ENCODE data around the gene RPN1. TPM values are rescaled to one million over a fixed set of nuclear protein-coding genes. Genes with fewer than 3 reads are reported as not detected.

RPN1 gene
- total and polyA plus RNA-seq, 11 donors: 55.4 to 290 (median 119) TPM

DNA sequence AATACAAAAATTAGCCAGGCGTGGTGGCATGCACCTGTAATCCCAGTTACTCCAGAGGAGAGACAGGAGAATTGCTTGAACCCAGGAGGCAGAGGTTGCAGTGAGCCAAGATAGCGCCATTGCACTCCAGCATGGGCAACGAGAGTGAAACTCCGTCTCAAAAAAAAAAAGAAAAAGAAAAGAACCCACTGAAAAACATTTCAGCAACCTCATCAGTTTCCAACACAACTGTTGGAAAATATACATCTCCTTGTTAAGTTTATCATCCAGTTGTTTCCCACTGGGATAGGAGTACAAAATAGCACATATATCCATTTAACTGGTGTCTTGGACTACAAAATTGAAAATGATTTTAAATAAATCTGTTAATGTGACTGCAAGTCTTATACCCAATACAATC, 2.2 kb downstream of the RPN1 start:
- Histone ChIP-seq H3K9me3 (peaks cover 0 to 5% (median 0%) of the 10 kb centered on the region in 12 donors), H3K27ac (no peak overlapping the region), H3K27me3 (no peaks in the 10 kb centered on the region), H3K4me3 (peak overlapping the region in 6 of 12 donors; percentile 81 to 100 (median 92)), H3K36me3 (peaks cover 0 to 19% (median 14%) of the 10 kb centered on the region in 9 donors), H3K4me1 (peaks cover 5 to 36% (median 18%) of the 10 kb centered on the region in 12 donors)
- intact Hi-C loops (cut with DNase I): no loop called here
- WGBS, 4 donors: 59 to 78% (median 72%) methylated on average over 4 of the region's 4 CpGs
- ATAC-seq (no peak), DNase-seq (no peak)
- no peak for TF ChIP-seq POLR2A (IDR thresholded peaks at IDR 0.05)
- TF ChIP-seq, protein P1, sequence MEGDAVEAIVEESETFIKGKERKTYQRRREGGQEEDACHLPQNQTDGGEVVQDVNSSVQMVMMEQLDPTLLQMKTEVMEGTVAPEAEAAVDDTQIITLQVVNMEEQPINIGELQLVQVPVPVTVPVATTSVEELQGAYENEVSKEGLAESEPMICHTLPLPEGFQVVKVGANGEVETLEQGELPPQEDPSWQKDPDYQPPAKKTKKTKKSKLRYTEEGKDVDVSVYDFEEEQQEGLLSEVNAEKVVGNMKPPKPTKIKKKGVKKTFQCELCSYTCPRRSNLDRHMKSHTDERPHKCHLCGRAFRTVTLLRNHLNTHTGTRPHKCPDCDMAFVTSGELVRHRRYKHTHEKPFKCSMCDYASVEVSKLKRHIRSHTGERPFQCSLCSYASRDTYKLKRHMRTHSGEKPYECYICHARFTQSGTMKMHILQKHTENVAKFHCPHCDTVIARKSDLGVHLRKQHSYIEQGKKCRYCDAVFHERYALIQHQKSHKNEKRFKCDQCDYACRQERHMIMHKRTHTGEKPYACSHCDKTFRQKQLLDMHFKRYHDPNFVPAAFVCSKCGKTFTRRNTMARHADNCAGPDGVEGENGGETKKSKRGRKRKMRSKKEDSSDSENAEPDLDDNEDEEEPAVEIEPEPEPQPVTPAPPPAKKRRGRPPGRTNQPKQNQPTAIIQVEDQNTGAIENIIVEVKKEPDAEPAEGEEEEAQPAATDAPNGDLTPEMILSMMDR (IDR thresholded peaks at IDR 0.05): no peak

DNA sequence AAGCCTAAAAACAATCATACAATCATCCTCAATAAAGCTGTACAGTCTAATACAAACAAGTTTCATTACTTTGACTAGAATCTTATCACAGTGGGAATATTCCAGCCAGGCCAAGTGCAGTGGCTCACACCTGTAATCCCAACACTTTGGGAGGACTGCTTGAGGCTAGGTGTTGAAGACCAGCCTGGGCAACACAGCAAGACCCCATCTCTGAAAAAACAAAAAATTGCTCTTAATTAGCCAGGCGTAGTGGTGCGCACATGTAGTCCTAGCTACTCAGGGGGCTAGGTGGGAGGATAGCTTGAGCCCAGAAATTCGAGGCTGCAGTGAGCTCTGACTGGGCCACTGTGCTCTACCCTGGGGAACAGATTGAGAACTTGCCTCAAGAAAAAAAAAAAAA, 3.3 kb downstream of the RPN1 start:
- Histone ChIP-seq H3K36me3 (peaks cover 0 to 30% (median 25%) of the 10 kb centered on the region in 9 donors), H3K9me3 (peaks cover 0 to 5% (median 0%) of the 10 kb centered on the region in 12 donors), H3K27me3 (no peaks in the 10 kb centered on the region), H3K4me1 (peaks cover 5 to 36% (median 18%) of the 10 kb centered on the region in 12 donors), H3K27ac (no peak overlapping the region), H3K4me3 (no peak overlapping the region)
- TF ChIP-seq POLR2A (IDR thresholded peaks at IDR 0.05): no peak
- TF ChIP-seq, protein P1 (IDR thresholded peaks at IDR 0.05): no peak
- ATAC-seq (no peak), DNase-seq (no peak)
- WGBS, 4 donors: 83 to 91% (median 86%) methylated on average over 3 of the region's 3 CpGs
- intact Hi-C loops (cut with DNase I): no loop called here

DNA sequence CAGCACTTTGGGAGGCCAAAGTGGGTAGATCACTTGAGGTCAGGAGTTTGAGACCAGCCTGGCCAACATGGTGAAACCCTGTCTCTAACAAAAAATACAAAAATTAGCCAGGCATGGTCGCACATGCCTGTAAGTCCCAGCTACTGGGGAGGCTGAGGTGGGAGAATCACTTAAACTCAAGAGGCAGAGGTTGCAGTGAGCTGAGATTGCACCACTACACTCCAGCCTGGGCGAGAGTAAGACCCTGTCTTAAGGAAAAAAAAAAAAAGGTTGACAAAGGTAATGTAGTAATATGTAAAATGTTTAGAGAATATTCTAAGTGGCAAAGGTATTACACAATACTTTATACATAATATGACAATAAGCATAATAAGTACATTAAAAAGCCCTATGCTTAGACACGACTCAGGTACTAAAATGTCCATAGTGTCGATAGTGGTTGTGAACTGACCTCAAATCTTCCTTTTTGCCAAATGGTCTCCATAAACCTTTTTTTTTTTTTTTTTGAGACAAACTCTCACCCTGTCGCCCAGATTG, 16.5 kb downstream of the RPN1 start:
- 93 to 95% (median 93%) methylated on average over 5 of the region's 5 CpGs for WGBS, 4 donors
- TF ChIP-seq, protein P1 (IDR thresholded peaks at IDR 0.05): no peak
- TF ChIP-seq POLR2A (IDR thresholded peaks at IDR 0.05): no peak
- peaks cover 2 to 96% (median 84%) of the 10 kb centered on the region in 9 donors for H3K36me3 ChIP-seq
- intact Hi-C loops (cut with DNase I): no loop called here
- DNase-seq (no peak), ATAC-seq (no peak)
- H3K27ac ChIP-seq: no peak overlapping the region
- no peaks in the 10 kb centered on the region for H3K9me3 ChIP-seq
- H3K27me3 ChIP-seq: no peaks in the 10 kb centered on the region
- H3K4me3 ChIP-seq: no peak overlapping the region
- H3K4me1 ChIP-seq: peaks cover 0 to 13% (median 6%) of the 10 kb centered on the region in 12 donors

DNA sequence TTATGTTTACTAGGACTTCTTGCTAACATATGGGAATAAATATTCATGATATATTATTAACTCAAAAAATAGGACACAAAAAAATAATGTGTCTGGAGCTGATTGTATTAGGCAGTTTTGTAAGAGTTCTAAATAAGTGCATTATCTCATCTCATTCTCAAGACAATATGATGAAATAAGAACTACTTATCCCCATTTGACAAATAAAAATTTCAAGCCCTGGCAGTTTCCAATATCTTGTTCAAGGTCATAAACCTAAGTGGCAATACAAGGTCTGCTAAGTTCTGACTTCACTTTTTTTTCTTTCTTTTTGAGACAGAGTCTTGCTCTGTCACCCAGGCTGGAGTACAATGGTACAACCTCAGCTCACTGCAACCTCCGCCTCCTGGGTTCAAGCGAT, 18.3 kb downstream of the RPN1 start:
- peaks cover 2 to 98% (median 92%) of the 10 kb centered on the region in 9 donors for H3K36me3 ChIP-seq
- H3K27ac ChIP-seq: peak overlapping the region in 4 of 12 donors; percentile 21 to 52 (median 28)
- WGBS, 4 donors: 94 to 100% (median 98%) methylated on average over 2 of the region's 2 CpGs

More for the DNA sequence above, 18.3 kb downstream of the RPN1 start:
- Histone ChIP-seq H3K4me3 (no peak overlapping the region), H3K9me3 (no peaks in the 10 kb centered on the region), H3K4me1 (peaks cover 0 to 10% (median 5%) of the 10 kb centered on the region in 12 donors), H3K27me3 (no peaks in the 10 kb centered on the region)
- TF ChIP-seq, protein P1 (IDR thresholded peaks at IDR 0.05): no peak
- TF ChIP-seq POLR2A (IDR thresholded peaks at IDR 0.05): no peak
- intact Hi-C loops (cut with DNase I): no loop called here
- no peak for DNase-seq
- ATAC-seq: no peak

Data from heart left ventricle (tissue), 16 donors.